BLaER1 treated with 17β-estradiol and CSF1 and Interleukin-3, amounts not matched to agents 10 nM and 100 nM (cell line): Measurements from ENCODE around the gene CRAT.
A peak's percentile ranks its signal among the peaks of the same experiment; 100 is the strongest.
"Not testable (repeated sequence)": the region's sequence is repeated elsewhere in the genome, so short reads cannot be mapped to it uniquely, and the experiment has no call there.

Experiments
- H3K27ac ChIP-seq, 11 experiments: shearing (Covaris generic); formaldehyde crosslinking; 2 replicates each; pipeline ENCODE4 v1.8.1; 2022
- H3K27me3 ChIP-seq, 11 experiments: shearing (Covaris generic); formaldehyde crosslinking; 2 replicates each; pipeline ENCODE4 v1.8.1; 2022
- H3K36me3 ChIP-seq, 11 experiments: shearing (Covaris generic); formaldehyde crosslinking; 2 replicates each; pipeline ENCODE4 v1.8.1; 2022
- H3K4me1 ChIP-seq, 10 experiments: shearing (Covaris generic); formaldehyde crosslinking; 2 replicates each; pipeline ENCODE4 v1.8.1; 2022
- H3K4me2 ChIP-seq, 11 experiments: shearing (Covaris generic); formaldehyde crosslinking; 2 replicates each; pipeline ENCODE4 v1.8.1; 2022
- H3K4me3 ChIP-seq, 10 experiments: shearing (Covaris generic); formaldehyde crosslinking; 2 replicates each; pipeline ENCODE4 v1.8.1; 2022
- H3K9ac ChIP-seq, 11 experiments: shearing (Covaris generic); formaldehyde crosslinking; 2 replicates each; pipeline ENCODE4 v1.8.1; 2022
- H3K9me3 ChIP-seq, 11 experiments: shearing (Covaris generic); formaldehyde crosslinking; replicated peaks in 1 of 11; 2 replicates each; pipeline ENCODE4 v1.8.1; 2022
- H4K20me1 ChIP-seq, 11 experiments: shearing (Covaris generic); formaldehyde crosslinking; 2 replicates each; pipeline ENCODE4 v1.8.1; 2022
- Cebpa-rat ChIP-seq, 11 experiments: shearing (Covaris generic); IDR thresholded peaks; 2 replicates each; pipeline ENCODE4 v1.8.1; 2022

CRAT gene

GRCh38 chr9:129125478-129125877 lies 14.9 kb upstream of the CRAT start:
- no peaks in the 10 kb centered on the region for H3K9me3 ChIP-seq
- H3K27me3 ChIP-seq, result no peaks in the 10 kb centered on the region
- peaks cover 0 to 54% (median 22%) of the 10 kb centered on the region in 11 experiments; a peak in 9 of 22 replicates for H4K20me1 ChIP-seq
- peaks cover 74 to 98% (median 89%) of the 10 kb centered on the region in 11 experiments for H3K36me3 ChIP-seq
- H3K9ac ChIP-seq, result peak overlapping the region in 3 of 11 experiments; percentile 32 to 70 (median 42); a peak in 3 of 22 replicates
- no peak for TF ChIP-seq Cebpa-rat (IDR thresholded peaks at IDR 0.05)
- H3K27ac ChIP-seq, result peak overlapping the region in 9 of 11 experiments; percentile 49 to 76 (median 65); a peak in 16 of 22 replicates
- peaks cover 31 to 41% (median 37%) of the 10 kb centered on the region in 10 experiments for H3K4me1 ChIP-seq
- peak overlapping the region; percentile 54 to 93 (median 71) for H3K4me2 ChIP-seq
- H3K4me3 ChIP-seq, result no peak overlapping the region

- Histone ChIP-seq H3K36me3 (peaks cover 71 to 98% (median 86%) of the 10 kb centered on the region in 11 experiments), H3K27me3 (no peaks in the 10 kb centered on the region), H4K20me1 (peaks cover 2 to 54% (median 23%) of the 10 kb centered on the region in 11 experiments; a peak in 13 of 22 replicates), H3K27ac (peak overlapping the region in 10 of 11 experiments; percentile 22 to 76 (median 62); a peak in 19 of 22 replicates), H3K4me2 (peak overlapping the region; percentile 27 to 93 (median 71); a peak in 21 of 22 replicates), H3K4me1 (peaks cover 31 to 44% (median 39%) of the 10 kb centered on the region in 10 experiments), H3K9me3 (no peaks in the 10 kb centered on the region), H3K4me3 (no peak overlapping the region), H3K9ac (peak overlapping the region in 10 of 11 experiments; percentile 20 to 57 (median 33); a peak in 10 of 22 replicates)
- no peak for TF ChIP-seq Cebpa-rat (IDR thresholded peaks at IDR 0.05)
Observed at GRCh38 chr9:129124506-129125069, 14.0 kb upstream of the CRAT start.

GRCh38 chr9:129122976-129123375 lies 12.4 kb upstream of the CRAT start:
- not testable (repeated sequence) for H3K9me3 ChIP-seq, H3K27ac ChIP-seq, H3K9ac ChIP-seq, H3K4me3 ChIP-seq, H3K4me2 ChIP-seq, H3K27me3 ChIP-seq
- H4K20me1 ChIP-seq, result peaks cover 3 to 66% (median 28%) of the 10 kb centered on the region in 11 experiments; a peak in 14 of 22 replicates
- peaks cover 31 to 55% (median 49%) of the 10 kb centered on the region in 10 experiments for H3K4me1 ChIP-seq
- peaks cover 62 to 99% (median 85%) of the 10 kb centered on the region in 11 experiments for H3K36me3 ChIP-seq

GRCh38 chr9:129122133-129122532 lies 11.5 kb upstream of the CRAT start:
- no peak for TF ChIP-seq Cebpa-rat (IDR thresholded peaks at IDR 0.05)
- H3K9me3 ChIP-seq, result no peaks in the 10 kb centered on the region
- no peak overlapping the region for H3K9ac ChIP-seq
- no peaks in the 10 kb centered on the region for H3K27me3 ChIP-seq
- H3K36me3 ChIP-seq, result peaks cover 56 to 95% (median 83%) of the 10 kb centered on the region in 11 experiments
- peaks cover 27 to 49% (median 44%) of the 10 kb centered on the region in 10 experiments for H3K4me1 ChIP-seq
- H3K27ac ChIP-seq, result no peak overlapping the region
- no peak overlapping the region for H3K4me3 ChIP-seq
- H3K4me2 ChIP-seq, result no peak overlapping the region
- peaks cover 3 to 61% (median 28%) of the 10 kb centered on the region in 11 experiments; a peak in 14 of 22 replicates for H4K20me1 ChIP-seq

- no peak overlapping the region for H3K4me3 ChIP-seq
- H3K27me3 ChIP-seq, result no peaks in the 10 kb centered on the region
- peaks cover 52 to 95% (median 81%) of the 10 kb centered on the region in 11 experiments for H3K36me3 ChIP-seq
- no peak overlapping the region for H3K4me2 ChIP-seq
- peak overlapping the region in 1 of 11 experiments; percentile 16; a peak in 1 of 22 replicates for H3K9ac ChIP-seq
- H3K9me3 ChIP-seq, result no peaks in the 10 kb centered on the region
- H3K4me1 ChIP-seq, result peaks cover 21 to 45% (median 39%) of the 10 kb centered on the region in 10 experiments
- H3K27ac ChIP-seq, result 0 out of 22 replicates have a peak overlapping the region, but pooled peaks of 1 of the 11 experiments have one; percentile 22
- no peak for TF ChIP-seq Cebpa-rat (IDR thresholded peaks at IDR 0.05)
- peaks cover 3 to 61% (median 28%) of the 10 kb centered on the region in 11 experiments; a peak in 14 of 22 replicates for H4K20me1 ChIP-seq
Observed at GRCh38 chr9:129121483-129121882, 10.9 kb upstream of the CRAT start.

- no peak for TF ChIP-seq Cebpa-rat (IDR thresholded peaks at IDR 0.05)
- peak overlapping the region in 1 of 11 experiments; percentile 34; a peak in 2 of 22 replicates for H3K27ac ChIP-seq
Observed at GRCh38 chr9:129118799-129119198, 8.2 kb upstream of the CRAT start.

GRCh38 chr9:129113645-129114304 lies 3.2 kb upstream of the CRAT start:
- peak overlapping the region in 10 of 11 experiments; percentile 41 to 97 (median 92); a peak in 18 of 22 replicates for H3K27ac ChIP-seq
- peaks cover 0 to 22% (median 10%) of the 10 kb centered on the region in 11 experiments; a peak in 18 of 22 replicates for H3K36me3 ChIP-seq
- H3K9me3 ChIP-seq, result no peaks in the 10 kb centered on the region
- H3K4me3 ChIP-seq, result peak overlapping the region in 6 of 10 experiments; percentile 20 to 98 (median 60); a peak in 9 of 20 replicates
- H3K27me3 ChIP-seq, result no peaks in the 10 kb centered on the region
- peak overlapping the region in 10 of 11 experiments; percentile 3 to 98 (median 80); a peak in 19 of 22 replicates for H3K9ac ChIP-seq
- peak in 8 of 11 experiments; percentile 43 to 78 (median 69); a peak in 14 of 22 replicates for TF ChIP-seq Cebpa-rat (IDR thresholded peaks at IDR 0.05)
- H4K20me1 ChIP-seq, result peaks cover 0 to 54% (median 12%) of the 10 kb centered on the region in 11 experiments; a peak in 14 of 22 replicates
- H3K4me2 ChIP-seq, result peak overlapping the region; percentile 80 to 100 (median 95)
- H3K4me1 ChIP-seq, result peaks cover 55 to 68% (median 62%) of the 10 kb centered on the region in 10 experiments

More at GRCh38 chr9:129118799-129119198, 8.2 kb upstream of the CRAT start:
- H3K9ac ChIP-seq, result no peak overlapping the region
- H3K27me3 ChIP-seq, result no peaks in the 10 kb centered on the region
- peaks cover 32 to 72% (median 59%) of the 10 kb centered on the region in 11 experiments for H3K36me3 ChIP-seq
- no peaks in the 10 kb centered on the region for H3K9me3 ChIP-seq
- H3K4me3 ChIP-seq, result no peak overlapping the region
- H3K4me1 ChIP-seq, result peaks cover 23 to 45% (median 38%) of the 10 kb centered on the region in 10 experiments
- H3K4me2 ChIP-seq, result peak overlapping the region in 9 of 11 experiments; percentile 1 to 46 (median 21); a peak in 7 of 22 replicates
- peaks cover 7 to 82% (median 29%) of the 10 kb centered on the region in 11 experiments; a peak in 15 of 22 replicates for H4K20me1 ChIP-seq

GRCh38 chr9:129112526-129112925 lies 1.9 kb upstream of the CRAT start:
- peak overlapping the region; percentile 83 to 98 (median 94) for H3K9ac ChIP-seq
- H3K27me3 ChIP-seq, H3K9me3 ChIP-seq: not testable (repeated sequence)
- peaks cover 60 to 70% (median 65%) of the 10 kb centered on the region in 10 experiments for H3K4me1 ChIP-seq
- peak overlapping the region; percentile 78 to 98 (median 90) for H3K4me3 ChIP-seq
- peak overlapping the region; percentile 80 to 100 (median 95) for H3K4me2 ChIP-seq
- H3K27ac ChIP-seq, result peak overlapping the region; percentile 75 to 97 (median 92); a peak in 19 of 22 replicates
- H4K20me1 ChIP-seq, result peaks cover 0 to 48% (median 10%) of the 10 kb centered on the region in 11 experiments; a peak in 13 of 22 replicates
- H3K36me3 ChIP-seq, result peaks cover 0 to 22% (median 6%) of the 10 kb centered on the region in 11 experiments; a peak in 14 of 22 replicates
